ENCODE results near the gene HDGF.

GRCh38 chr1:156794506-156795373 lies 43.3 kb upstream of the HDGF start:
- TF ChIP-seq YY1 (IDR thresholded peaks at IDR 0.05; ENCODE audit: insufficient read depth, insufficient read length) (no peak), ZNF274 (IDR thresholded peaks at IDR 0.05; ENCODE audit: low read depth, low read length) (no peak)
